ENCODE measurements around the gene FOXA3.

DNA sequence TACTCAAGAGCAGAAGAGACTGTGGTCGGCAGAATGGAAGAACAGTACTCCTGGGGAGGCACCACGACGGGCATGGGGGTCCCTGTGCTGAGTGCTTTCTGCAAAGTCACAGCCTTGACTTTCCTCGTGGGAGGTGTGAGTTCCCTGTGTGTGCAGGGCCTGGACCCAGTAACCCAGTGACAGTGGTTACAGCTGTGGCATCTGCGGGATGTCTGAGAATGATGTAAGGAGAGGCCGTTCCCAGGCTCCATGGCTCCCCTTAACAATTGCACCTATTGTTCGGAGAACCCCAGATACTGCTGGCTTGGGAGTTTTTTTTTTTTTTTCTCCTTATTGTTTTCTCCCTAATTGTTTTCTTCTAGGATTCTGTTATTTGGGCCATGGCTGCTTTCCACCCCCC, 55.6 kb downstream of the FOXA3 start:
- TF ChIP-seq, protein P1, sequence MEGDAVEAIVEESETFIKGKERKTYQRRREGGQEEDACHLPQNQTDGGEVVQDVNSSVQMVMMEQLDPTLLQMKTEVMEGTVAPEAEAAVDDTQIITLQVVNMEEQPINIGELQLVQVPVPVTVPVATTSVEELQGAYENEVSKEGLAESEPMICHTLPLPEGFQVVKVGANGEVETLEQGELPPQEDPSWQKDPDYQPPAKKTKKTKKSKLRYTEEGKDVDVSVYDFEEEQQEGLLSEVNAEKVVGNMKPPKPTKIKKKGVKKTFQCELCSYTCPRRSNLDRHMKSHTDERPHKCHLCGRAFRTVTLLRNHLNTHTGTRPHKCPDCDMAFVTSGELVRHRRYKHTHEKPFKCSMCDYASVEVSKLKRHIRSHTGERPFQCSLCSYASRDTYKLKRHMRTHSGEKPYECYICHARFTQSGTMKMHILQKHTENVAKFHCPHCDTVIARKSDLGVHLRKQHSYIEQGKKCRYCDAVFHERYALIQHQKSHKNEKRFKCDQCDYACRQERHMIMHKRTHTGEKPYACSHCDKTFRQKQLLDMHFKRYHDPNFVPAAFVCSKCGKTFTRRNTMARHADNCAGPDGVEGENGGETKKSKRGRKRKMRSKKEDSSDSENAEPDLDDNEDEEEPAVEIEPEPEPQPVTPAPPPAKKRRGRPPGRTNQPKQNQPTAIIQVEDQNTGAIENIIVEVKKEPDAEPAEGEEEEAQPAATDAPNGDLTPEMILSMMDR (IDR thresholded peaks at IDR 0.05 in 4 of 5, conservative IDR thresholded peaks at IDR 0.05 in 1 of 5): no peak
- TF ChIP-seq POLR2A (IDR thresholded peaks at IDR 0.05): no peak
